Progenitor cell of endocrine pancreas (in vitro differentiated cells): ENCODE measurements around the gene TANC2. TPM values are rescaled to one million over a fixed set of nuclear protein-coding genes. Genes with fewer than 3 reads are reported as not detected.
A peak's percentile ranks its signal among the peaks of the same experiment; 100 is the strongest.

Experiments used
- DNase-seq: peaks from one replicate; pipeline ENCODE4 v3.0.0; 2021; ENCODE audit warnings: low spot score; ENCODE audit not compliant: unreplicated experiment
- H3K27ac Mint-ChIP-seq: 2 replicates; pipeline ENCODE4 v1.8.0; 2021; ENCODE audit warnings: mild to moderate bottlenecking, moderate library complexity, mixed read lengths
- H3K27me3 Mint-ChIP-seq: 2 replicates; pipeline ENCODE4 v1.8.0; 2021; ENCODE audit warnings: mixed read lengths
- H3K36me3 Mint-ChIP-seq: 2 replicates; pipeline ENCODE4 v1.8.0; 2022; ENCODE audit warnings: mixed read lengths; ENCODE audit not compliant: insufficient read depth
- H3K4me1 Mint-ChIP-seq: 2 replicates; pipeline ENCODE4 v1.8.0; 2021; ENCODE audit warnings: low read depth, mixed read lengths
- H3K4me3 Mint-ChIP-seq: 2 replicates; pipeline ENCODE4 v1.8.0; 2021; ENCODE audit warnings: low read depth, mild to moderate bottlenecking, moderate library complexity, mixed read lengths
- H3K9me3 Mint-ChIP-seq: 2 replicates; pipeline ENCODE4 v1.8.0; 2021; ENCODE audit warnings: low read depth, mixed read lengths
- CTCF ChIP-seq: fragments of 200-600 bp; sonication (generic); IDR thresholded peaks from one replicate; pipeline ENCODE4 v1.5.0; 2021; ENCODE audit warnings: antibody characterized with exemption, mild to moderate bottlenecking; ENCODE audit not compliant: unreplicated experiment
- total RNA-seq: library from RNA; stranded (reverse); gene quantifications from 2 replicates; pipeline ENCODE4 v1.2.1, GENCODE V29; 2021

Gene TANC2
- total RNA-seq, 1 donor from 2014 or later = 18.0 TPM

GRCh38 chr17:62981933-62982332 is 15.9 kb downstream of the TANC2 start:
- Mint-ChIP-seq H3K9me3 (peaks cover 19% of the 10 kb centered on the region), H3K36me3 (peaks cover 2% of the 10 kb centered on the region), H3K27me3 (no peaks in the 10 kb centered on the region), H3K27ac (no peak overlapping the region), H3K4me1 (no peaks in the 10 kb centered on the region), H3K4me3 (no peak overlapping the region)
- no peak for DNase-seq
- TF ChIP-seq CTCF = no peak

- H3K27ac Mint-ChIP-seq = no peak overlapping the region
- no peak overlapping the region for H3K4me3 Mint-ChIP-seq
- peaks cover 2% of the 10 kb centered on the region for H3K36me3 Mint-ChIP-seq
- peaks cover 19% of the 10 kb centered on the region for H3K9me3 Mint-ChIP-seq
- TF ChIP-seq CTCF = no peak
- H3K4me1 Mint-ChIP-seq = no peaks in the 10 kb centered on the region
- no peaks in the 10 kb centered on the region for H3K27me3 Mint-ChIP-seq
- no peak for DNase-seq
These were observed 18.8 kb downstream of the TANC2 start for GRCh38 chr17:62984801-62985200.

- Mint-ChIP-seq H3K36me3 (peaks cover 2% of the 10 kb centered on the region), H3K27ac (no peak overlapping the region), H3K9me3 (peaks cover 19% of the 10 kb centered on the region), H3K27me3 (no peaks in the 10 kb centered on the region), H3K4me3 (no peak overlapping the region), H3K4me1 (no peaks in the 10 kb centered on the region)
- no peak for DNase-seq
- TF ChIP-seq CTCF = no peak
These were observed 20.5 kb downstream of the TANC2 start for GRCh38 chr17:62986549-62986948.

GRCh38 chr17:62987136-62987535 is 21.1 kb downstream of the TANC2 start:
- TF ChIP-seq CTCF = peak; percentile 23
- Mint-ChIP-seq H3K27ac (no peak overlapping the region), H3K9me3 (peaks cover 19% of the 10 kb centered on the region), H3K36me3 (peaks cover 2% of the 10 kb centered on the region), H3K27me3 (no peaks in the 10 kb centered on the region), H3K4me3 (no peak overlapping the region), H3K4me1 (no peaks in the 10 kb centered on the region)
- no peak for DNase-seq

- Mint-ChIP-seq H3K9me3 (peaks cover 7% of the 10 kb centered on the region), H3K27ac (no peak overlapping the region), H3K36me3 (no peaks in the 10 kb centered on the region), H3K4me3 (no peak overlapping the region), H3K4me1 (no peaks in the 10 kb centered on the region), H3K27me3 (no peaks in the 10 kb centered on the region)
- DNase-seq = no peak
- no peak for TF ChIP-seq CTCF
These were observed 23.5 kb downstream of the TANC2 start for GRCh38 chr17:62989501-62989900.
